ENCODE measurements around the gene TRIM65. TPM values are rescaled to one million over a fixed set of nuclear protein-coding genes. Genes with fewer than 3 reads are reported as not detected.

Gene TRIM65, protein sequence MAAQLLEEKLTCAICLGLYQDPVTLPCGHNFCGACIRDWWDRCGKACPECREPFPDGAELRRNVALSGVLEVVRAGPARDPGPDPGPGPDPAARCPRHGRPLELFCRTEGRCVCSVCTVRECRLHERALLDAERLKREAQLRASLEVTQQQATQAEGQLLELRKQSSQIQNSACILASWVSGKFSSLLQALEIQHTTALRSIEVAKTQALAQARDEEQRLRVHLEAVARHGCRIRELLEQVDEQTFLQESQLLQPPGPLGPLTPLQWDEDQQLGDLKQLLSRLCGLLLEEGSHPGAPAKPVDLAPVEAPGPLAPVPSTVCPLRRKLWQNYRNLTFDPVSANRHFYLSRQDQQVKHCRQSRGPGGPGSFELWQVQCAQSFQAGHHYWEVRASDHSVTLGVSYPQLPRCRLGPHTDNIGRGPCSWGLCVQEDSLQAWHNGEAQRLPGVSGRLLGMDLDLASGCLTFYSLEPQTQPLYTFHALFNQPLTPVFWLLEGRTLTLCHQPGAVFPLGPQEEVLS
- 9.2 TPM for total RNA-seq

DNA sequence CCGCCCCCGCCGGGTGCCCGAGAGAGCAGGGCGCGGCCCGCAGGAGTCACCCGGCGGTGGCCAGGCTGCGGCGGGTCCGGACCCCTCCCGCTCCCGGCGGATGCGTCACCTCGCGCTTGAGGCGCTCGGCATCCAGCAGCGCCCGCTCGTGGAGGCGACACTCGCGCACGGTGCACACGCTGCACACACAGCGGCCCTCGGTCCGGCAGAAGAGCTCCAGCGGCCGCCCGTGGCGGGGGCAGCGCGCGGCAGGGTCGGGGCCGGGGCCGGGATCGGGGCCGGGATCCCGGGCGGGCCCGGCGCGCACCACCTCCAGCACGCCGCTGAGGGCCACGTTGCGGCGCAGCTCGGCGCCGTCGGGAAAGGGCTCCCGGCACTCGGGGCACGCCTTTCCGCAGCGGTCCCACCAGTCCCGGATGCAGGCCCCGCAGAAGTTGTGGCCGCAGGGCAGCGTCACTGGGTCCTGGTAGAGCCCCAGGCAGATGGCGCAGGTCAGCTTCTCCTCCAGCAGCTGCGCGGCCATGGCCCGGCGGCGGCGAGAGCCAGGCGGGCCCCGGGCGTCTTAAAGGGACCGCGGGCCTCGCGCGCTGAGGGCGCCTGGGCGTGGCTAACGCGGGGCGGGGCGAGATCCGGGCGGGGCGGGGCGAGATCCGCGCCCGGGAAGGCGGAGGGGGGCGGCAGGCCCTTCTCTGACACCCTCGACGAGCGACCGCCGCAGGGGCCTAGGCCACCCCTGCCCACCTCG lies at the start of gene TRIM65:
TRIM65 (minus strand) TSS at position 537 of the 745 bp plus-strand sequence; CDS start at position 523, 14 bp downstream.
- DNase-seq: peak; percentile 73

DNA sequence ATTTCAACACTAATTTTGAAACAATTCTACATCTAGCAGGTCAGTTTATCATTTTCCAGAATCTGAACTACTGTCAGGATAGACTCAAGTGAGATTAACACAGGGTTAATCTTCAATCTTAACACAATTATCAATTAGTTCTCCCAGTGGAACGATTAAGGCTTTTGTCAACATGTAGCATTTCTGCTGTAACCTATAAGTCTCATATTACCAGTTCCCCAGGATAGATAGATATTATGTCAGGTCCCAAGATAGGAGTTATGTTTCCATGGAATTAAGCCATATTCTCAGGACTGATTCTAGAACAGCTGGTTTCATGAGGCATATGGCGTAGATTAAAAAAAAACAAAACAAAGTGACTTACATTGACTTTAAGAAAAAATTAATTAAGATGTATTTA lies 48.5 kb upstream of the TRIM65 start:
- no peak for DNase-seq

DNA sequence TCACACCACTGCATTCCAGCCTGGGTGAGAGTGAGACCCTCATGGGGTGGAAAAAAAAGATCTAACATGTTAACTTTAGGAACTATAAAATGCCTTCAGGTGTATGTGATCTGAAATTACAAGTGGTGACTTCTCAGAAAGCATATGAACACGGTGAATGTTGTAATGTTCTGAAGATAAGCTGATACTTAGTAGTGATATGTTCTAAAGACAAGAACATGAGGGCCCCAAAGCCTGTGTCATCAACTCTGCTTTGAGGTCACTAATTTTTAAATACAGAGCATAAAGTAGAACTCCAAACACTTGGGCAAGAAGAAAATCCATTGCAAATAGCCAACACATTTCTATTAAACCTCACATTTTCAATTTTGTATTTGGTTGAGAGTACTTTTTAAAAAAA lies 46.7 kb upstream of the TRIM65 start:
- no peak for DNase-seq

DNA sequence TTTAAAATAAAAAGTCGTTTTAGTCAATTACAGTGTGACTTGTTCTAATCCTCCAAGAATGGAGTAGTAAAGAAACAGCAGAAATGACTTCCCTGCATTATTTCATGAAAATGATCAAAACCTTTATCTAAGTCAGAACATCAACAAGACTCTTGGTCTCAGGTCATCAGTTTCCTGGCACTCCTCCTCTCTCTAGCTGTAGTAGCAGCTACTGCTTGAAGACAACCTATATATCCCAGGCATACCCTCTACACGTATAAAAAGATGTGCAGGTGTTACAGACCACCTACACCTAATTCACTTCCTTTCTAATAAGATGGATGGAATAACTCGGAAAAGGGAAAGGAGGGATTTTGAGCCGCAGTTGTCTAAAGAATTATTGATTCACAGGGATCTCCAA lies 45.7 kb upstream of the TRIM65 start:
- no peak for DNase-seq

DNA sequence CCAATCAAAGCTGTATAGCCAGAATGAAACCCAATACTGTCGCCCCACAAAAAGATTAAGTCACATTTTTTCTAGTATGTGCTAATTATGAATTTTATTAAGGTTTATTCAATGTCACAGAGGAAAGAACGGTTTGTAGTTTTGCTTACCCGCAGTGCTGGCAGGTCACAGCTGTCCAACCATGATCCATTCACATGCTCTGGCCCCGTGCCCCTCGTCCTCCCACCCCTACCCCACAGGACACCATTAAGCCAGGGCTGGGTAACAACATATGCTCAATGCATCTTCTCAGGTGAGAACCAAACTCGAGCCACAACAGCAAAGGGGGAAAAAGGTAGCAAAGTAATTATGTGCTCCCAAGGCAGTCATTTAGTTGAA lies 44.7 kb upstream of the TRIM65 start:
- no peak for DNase-seq

DNA sequence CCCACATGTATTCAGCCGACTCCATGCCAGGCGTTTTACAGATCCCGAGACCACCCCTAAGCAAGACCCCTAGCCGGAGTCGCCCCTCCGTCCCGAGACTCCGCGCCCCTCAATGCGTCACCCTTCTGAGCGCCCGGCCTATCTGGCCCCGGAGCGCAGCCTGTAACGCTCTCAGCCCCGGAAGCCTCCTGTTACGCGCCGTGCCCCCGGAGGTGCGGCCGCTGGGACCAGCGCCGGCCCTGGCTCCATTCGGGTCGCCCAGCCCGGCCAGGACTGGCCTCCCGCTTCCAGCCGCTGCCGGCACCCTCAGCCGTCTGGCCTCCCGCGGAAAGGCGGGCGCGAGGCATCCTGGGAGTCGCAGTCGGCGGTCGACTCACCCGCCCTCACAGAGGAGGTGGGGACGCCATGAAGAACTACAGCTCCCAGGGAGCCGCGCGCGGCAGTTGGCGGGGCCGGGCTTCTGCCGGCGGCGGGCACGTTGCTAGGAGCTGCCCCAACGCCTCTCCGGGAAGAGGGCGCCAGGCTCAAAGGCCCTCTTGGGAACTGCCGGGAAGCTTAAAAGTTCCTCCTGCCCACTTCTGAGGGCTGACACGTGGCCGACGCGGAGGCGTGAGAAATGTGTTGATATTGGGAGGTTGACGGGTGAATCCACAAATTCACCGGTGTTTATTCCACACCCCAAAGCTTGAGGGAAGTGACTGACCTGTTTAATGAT lies 44.1 kb upstream of the TRIM65 start, which contains the start of gene FBF1:
FBF1 (minus strand) TSS at position 316 of the 715 bp plus-strand sequence. CDS start 2,893 bp downstream, outside the sequence.
- DNase-seq: peak; percentile 80

DNA sequence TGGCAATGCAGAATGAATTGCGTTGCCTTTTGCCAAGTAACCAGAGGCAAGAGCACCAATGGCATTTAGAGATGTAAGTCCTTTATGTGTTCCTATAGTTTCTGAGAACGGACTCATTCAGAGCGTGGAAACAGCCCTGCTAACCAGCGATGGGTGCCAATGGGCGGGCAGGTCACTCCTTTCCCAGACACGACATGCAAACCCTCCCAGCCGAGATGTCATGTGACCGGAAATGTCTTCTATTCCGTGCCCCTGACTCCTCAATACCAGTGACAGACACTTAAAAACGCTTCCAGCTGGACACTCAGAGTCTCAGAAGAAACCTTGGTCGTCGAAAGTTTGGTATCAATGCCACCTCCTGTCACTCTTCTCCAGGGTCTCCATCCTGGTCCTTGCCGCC lies 40.9 kb upstream of the TRIM65 start:
- DNase-seq: no peak

DNA sequence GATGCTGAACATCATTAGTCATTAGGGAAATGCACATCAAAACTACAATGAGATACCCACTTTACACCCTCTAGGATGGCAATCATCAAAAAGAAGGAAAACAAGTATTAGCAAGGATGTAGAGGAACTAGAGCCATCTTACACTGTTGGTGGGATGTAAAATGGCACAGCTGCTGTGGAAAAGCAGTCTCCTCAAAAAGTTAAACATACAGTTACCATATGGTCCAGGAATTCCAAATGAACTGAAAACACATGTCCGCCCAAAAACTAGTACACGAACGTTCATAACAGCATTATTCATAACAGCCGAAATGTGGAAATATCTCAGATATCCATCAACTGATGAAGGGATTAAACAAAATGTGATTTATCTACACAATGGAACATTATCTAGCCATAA lies 37.1 kb upstream of the TRIM65 start:
- peak; percentile 89 for DNase-seq

DNA sequence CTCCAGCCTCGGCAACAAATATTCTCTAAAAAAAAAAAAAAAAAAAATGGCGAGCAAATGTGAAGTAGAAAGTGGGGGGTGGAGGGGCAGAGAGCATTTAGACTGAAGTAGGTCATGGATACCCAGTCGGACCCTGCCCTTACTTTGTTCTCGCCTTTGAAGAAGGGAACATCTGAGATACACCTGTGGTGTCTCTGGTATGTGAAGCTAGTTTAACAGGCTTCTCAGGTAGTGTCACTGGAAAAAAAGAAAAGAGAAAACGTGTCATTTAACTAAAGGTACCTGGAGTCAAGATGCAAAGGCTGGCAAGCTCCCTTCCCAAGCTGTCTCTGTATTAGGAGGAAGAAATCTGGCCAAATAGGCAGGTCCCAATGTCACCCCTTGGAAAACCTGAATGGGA lies 36.1 kb upstream of the TRIM65 start:
- no peak for DNase-seq

DNA sequence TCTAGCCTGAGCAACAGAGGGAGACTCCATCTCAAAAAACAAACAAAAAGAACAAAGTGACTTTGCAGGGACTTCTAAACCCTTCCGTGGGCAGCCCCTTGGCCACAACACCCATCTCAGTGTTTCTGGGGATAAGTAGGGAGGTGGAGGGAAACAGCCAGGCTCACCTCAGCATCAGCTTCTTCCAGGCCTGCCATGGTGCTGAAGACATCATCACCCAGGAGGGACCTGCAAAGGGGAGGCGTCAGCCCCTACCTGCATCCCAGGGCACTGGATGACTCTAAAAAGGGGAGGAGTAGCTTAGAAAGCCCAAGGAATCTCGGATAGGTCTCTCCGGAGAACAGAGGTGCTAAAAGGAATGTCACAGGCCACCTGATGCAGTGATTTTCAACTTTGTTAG lies 34.3 kb upstream of the TRIM65 start:
- DNase-seq: no peak

DNA sequence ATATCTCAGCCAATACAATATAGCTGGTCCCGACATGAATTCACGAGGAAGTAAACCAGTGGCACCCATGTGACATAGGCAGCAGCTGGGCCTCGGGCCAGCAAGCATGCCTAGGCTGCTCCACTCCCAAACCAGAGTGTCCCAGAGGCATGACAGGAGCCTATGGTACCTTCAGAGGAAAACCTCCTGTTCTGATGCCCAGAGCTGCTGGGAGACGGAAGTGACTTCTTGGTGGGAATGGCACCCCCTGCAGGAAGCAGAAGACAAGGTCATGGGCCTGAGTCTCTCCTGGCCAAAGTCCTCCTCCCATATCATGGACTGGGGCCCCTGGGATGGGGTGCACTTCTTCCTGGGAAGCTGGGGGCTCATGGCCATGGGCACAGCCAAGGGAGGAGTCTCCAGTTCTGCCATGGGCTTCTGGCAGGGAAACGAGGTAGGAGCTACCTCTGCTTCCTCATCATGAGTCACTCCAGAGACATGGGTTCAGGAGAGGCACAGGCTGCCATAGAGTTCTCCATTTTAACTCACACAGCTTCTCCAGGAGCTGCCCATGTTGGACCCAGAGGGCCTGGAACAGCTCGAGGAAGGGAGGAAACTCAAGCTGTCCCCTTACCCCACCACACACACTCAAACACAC lies 30.7 kb upstream of the TRIM65 start:
- DNase-seq: no peak

DNA sequence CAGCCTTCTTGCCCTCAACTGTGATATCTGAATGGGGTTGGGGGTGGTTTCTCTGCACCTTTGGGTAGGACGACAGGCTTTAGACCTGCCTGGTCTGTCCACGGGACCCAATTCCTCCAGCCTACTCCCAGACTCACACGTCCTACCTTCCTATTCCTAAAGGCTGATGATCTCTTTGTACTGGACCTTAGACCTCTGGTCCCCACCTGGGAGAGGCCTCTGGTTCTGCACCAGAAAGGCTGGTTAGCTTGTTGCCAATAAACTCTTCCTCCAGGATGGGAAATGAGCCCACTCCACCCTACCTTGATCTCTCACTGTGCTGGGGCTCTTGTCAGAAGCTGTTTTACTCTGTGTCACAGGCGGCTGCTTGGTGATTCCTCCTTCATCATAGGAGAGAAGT lies 29.7 kb upstream of the TRIM65 start:
- DNase-seq: no peak

DNA sequence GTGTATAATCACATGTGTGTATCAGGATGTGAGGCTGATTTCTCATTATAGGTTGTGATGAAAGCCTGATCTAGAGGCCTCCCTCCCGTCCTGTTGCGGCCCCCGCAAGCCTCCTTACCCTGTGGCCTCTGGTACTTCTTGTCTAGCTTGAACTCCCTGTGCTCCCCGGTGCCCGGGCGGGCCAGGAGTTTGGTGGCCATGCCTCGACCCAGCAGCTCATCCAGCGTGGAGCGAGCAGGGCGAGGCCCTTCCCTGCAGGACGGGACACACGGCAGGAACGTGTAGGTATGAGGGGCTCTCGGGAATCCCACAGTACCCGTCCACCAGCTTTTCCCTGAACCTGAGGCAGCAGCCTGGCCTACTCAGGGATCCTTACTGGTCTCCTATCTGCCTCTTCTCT lies 29.2 kb upstream of the TRIM65 start:
- no peak for DNase-seq

DNA sequence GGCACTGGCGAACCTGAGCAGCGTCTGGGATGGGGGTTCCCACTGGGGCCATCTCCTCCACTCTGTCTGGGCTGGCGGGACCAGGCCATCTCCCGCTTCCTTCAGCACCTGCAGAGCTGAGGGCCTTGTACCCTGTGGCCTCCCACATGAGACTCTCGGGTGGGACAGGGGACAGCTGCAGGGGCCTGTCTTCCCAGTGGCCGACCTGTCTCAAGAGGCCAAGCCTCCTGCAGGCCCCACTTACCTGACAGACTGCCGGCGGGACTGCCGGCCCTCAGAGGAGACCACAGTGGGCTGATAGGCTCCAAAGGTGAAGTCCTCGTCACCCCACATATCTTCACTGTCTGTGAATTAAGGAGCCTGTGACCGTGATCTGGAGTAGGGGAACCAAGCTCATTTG lies 28.4 kb upstream of the TRIM65 start:
- DNase-seq: no peak

DNA sequence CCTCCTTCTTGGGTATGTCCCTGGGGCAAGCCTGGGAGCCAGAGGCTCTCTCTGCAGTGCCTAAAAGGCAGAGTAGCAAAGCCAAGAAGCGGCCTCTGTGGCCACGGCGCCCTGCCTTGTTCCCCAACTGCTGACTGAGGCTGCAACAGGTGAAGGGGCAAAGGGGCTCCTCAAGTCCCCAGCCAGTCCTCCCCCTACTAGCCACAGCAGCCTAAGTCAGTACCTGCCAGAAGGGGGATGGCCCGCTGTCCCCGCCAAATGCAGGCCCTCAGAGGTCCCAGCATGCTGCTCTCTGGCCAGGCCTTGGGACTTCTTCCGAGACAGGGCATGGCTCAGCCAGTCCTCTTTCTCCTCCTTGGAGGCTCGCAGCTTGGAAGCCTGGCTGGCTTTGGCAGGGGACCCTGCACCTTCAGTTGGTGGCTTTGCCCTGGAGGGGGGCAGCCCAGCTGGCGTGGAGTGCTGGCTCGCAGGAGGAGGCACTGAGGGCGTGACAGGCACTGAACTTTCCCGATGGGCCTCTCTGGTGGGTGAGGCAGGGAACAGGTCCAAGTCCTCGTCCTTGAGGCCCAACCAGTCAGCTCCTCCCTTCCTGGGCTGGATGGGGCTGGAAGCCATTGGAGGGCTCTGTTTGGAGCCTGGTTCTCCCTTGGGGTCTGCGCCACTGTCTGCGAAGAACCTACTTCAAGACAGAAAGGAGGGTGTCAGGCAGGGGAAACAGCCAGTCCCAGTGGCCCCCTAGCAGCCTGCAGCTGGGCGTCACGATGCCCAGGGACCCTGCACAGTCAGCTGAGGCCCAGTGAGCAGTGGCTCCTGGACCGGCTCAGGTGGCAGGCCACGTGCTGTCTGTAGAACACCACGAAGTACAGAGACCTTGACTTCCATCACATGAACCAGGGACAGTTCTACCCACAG lies 26.5 kb upstream of the TRIM65 start:
- no peak for DNase-seq

DNA sequence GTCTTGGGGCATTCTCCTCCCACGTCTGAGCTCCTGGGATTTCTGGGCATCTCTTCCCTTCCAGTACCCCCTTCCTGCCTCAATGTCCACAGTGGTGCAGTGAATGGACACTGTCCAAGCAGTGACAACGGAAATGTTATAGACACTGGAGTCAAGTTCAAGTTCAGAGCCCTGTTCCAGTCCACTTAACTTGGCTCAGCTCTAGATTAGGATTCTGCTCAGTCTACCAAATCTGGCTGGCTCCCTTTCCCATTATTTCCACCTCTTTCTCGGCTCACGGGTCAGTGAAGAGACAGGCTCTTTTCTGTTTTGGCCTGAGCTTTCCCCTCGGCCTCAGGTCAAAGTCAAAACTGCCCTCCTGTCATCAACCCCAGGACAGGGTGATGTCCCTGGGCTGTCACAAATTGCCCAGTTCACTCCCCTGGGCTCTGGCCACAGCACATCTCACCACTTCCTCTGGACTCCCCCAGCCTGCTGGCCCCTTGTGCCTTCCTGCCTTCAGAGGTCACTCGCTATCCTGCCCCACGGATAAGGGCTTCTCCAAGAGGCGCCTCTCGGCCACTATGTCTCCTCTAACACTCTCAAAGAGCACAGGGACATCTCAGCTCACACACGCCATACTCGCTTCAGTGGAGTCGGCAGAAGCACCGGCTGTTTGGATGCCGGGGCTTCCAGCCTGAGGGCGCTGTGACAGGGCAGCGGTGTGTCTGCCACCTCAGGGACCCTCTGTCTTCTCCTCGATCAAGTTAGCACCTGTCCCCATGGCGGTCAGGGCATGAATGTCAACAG lies 25.6 kb upstream of the TRIM65 start:
- DNase-seq: no peak

DNA sequence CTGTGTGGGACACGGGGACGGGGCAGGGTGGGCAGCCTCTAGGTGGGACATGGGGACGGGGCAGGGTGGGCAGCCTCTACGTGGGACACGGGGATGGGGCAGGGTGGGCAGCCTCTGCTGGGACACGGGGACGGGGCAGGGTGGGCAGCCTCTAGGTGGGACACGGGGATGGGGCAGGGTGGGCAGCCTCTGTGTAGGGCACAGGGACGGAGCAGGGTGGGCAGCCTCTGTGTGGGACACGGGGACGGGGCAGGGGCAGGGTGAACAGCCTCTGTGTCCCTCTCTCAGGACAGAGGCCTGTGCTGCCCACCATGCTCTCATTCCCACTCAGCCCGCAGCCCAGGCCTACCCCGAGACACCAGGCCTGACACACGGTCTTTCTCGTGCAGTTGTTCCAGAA lies 24.8 kb upstream of the TRIM65 start:
- DNase-seq: no peak

DNA sequence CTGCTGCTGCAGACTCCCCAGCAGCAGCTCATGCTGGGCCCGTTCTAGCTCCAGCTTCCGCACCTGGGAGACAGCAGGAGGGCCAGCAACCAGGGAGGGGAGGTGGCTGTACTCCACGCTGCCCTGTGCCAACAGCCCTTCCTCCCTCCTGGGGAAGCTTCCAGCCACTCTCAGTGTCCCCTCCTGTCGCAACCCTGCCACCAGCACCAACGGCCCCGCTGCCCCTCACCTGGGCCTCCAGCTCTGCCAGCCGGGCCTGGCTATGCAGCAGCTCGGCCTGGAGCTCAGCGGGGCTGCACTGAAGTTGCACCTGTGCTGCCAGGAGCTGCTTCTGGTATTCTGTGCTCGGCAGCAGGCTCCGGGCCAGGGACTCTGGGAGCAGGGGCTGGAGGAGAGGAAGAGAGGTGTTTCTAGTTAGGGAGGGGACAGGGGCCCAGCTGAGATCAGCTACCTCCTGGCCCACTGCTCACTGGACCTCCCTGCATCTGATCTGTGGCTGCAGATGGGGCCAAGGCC lies 23.4 kb upstream of the TRIM65 start:
- no peak for DNase-seq

DNA sequence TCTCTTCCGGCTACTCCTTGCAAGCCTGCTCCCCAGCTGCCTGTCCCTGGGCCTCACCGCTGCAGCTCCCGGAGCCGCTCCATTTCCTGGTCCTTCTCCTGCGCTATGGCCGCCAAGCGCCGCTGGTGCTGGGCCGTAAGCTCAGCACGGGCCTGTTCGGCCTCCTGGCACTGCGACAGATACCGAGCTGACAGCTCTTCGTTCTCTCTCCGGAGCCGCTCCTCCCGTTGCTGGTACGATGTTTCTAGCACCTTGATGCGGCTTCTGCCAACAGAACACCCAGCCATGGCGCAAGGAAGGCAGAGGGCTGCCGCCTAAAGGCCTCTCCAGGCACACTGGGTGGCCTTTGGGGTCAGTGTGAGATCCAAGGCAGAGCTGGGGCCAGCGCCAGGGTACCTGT lies 22.9 kb upstream of the TRIM65 start:
- no peak for DNase-seq

DNA sequence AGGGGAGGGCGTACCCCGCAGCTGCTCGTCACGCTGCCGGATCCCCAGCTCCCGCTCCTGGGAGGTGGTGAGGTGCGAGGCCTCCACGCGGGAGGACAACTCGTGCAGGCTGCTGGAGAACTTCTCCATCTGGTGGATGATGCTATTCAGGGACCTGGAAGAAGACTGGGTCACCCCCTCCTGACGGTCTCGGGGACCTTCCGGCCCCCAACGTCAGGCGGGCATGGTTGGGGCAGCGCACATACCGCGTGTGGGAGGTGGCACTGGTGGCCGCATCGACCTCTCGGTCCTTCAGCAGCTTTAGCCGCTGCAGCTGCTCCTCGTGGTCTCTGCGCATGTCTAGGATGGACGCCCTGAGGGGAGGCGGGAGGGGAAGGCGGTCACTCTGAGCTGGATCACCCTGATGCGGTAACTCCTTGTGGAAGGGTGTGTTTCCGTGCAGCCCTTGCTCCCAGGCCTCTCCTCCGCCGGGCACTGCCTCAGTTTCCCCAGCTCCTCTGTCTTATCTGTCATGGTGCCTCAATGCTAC lies 21.2 kb upstream of the TRIM65 start:
- no peak for DNase-seq
